Stimulated activated CD8-positive, alpha-beta memory T cell treated with anti-CD3 and anti-CD28 coated beads, Interleukin-12 subunit alpha, Interleukin-12 subunit beta, amount 100 ng/mL, for 4 hours (primary cell): ENCODE data around the gene ABCF1.
A peak's percentile ranks its signal among the peaks of the same experiment; 100 is the strongest.

ENCODE experiments used
- DNase-seq: peaks from one replicate; pipeline ENCODE4 v3.0.0-alpha.2; 2020; ENCODE audit warnings: low read depth

ABCF1 gene

DNA sequence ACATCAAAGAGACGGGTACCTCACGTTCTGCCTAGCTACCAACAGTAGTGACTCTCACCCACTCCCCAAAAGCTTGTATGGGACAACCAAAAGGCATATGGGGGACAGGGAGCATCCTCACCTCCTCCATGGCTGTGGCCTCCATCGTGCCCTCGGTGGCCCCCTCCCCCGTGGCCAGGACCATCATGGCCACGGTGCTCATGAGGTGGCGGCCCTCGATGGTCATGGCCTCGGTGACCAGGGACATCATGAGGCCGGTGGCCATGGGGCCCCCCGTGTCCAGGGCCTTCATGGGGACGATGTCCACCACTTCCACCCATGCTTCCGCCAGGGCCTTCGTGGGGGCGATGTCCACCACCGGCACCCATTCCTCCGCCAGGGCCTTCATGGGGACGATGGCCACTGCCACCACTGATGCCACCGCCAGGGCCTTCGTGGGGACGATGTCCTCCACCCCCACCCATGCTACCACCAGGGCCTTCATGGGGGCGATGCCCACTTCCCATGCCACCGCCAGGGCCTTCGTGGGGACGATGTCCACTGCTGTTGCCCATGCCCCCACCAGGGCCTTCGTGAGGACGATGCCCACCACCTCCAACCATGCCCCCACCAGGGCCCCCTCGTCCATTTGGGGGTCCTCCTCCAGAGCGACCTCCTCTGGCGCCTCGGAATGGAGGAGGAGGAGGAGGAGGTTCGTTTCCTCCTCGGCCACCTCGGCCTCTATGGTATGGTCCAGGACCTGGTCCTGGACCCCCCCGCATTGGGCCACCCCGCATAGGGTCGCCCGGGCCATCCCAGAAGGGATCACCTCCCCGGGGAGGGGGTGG is 30.8 kb downstream of the ABCF1 start:
- DNase-seq: no peak

DNA sequence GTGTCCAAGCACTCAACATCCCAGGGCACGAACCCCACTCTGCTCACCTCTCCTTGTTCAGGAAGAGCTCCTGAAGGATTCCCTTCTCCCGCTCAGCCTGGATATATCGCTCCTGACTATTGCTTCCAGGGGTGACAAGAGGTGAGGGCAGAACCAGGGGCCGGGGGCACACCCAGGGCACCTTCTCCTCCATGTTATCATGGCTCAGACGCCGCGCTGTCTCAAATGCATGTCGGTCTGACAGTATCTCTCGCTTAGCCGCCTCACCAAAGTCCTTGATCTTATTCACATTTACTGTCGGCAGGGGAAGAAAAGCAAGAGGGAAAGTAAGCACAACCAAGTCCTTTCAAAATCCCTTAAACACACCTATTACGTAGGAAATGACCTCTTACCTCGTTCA is 32.7 kb downstream of the ABCF1 start:
- DNase-seq: no peak

GRCh38 chr6:30610065-30610464 is 38.8 kb downstream of the ABCF1 start:
- DNase-seq: no peak

DNA sequence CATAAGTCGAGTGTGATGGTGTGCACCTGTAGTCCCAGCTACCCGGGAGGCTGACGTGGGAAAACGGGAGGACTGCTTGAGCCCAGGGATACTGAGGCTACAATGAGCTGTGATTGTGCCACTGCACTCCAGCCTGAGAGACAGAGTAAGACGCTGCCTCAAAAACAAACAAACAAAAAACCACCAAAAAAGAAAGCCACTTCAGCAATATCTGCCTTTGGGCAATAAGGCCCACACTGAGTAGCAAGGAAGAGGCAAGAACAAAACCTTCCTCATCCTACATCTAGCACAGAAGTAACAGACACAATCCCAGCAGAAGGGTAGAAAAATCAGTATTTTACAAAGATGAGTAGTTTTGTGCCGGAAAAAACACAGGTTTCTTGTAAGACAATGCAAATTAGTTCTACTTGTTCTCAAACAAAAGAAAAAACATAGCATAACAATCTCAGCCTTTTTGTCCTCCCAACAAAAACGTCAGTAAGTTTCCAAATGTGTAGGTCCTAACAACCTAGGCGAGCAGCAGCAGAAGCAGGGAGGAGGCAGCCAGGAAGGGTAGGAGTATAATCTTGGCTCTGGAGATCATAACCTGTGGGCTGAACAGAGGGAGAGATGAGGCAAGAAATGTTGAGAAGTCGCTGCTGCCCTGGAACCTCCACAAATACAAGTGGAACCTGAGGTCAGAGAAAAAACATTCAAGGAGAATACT is 40.1 kb downstream of the ABCF1 start:
- DNase-seq: no peak

DNA sequence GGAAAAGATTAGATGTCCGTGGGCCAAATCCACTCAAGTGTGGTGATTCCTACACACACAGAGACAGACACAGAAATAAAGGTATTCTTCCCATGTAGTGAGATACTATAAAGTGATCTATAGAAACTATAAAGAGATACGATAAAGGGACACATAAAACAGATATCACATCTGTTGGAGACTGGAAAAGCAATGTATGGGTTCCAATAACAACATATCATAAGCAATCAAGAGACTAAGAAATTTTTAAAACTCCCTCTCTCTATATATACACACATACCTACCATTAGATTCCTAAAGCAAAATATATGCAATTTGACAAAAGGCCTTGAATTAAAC is 40.6 kb downstream of the ABCF1 start:
- no peak for DNase-seq

DNA sequence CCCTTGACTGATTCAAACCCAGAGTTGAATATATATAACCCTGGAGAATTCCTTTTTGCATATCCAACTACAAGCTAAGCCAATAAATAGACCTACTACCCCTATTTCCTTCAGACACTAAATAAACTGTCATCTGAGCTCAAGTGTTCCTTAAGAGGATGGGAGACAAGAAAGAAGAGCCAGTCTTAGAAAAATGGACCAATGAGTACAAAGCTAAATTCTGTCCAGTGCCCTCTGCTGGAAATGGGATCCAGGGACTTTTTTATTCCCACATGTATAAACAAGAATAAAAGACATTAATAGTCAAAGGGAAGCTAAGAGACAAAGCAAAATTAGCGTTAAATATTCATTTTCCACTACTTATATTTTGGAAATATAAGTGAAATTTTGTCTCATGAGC is 41.0 kb downstream of the ABCF1 start:
- DNase-seq: no peak

DNA sequence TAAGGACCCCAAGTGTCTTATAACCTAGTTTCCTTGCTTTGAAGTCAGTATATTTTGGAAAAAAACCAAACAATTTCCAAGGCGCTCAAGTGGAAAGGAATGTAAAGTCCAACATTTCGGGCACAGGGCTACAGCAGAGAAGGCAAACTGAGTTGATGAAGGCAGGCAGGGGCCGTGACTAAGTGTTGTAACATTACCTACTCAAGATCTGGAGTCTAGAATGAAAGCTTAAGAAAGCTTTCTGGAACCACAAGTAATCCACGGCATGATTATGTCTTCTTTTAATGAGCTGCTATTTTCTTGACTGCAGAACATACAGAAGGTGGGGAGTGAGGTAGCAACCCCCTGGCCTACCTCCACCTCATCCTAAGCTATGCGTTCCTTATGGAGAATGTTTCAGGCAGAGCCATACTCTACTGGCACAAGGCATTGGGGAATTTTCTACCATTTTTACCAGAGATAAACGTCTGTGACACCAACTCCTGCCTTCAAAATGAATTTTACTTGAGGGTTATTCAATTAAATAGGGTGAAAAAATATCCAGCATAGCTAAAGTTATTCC is 41.5 kb downstream of the ABCF1 start:
- no peak for DNase-seq

DNA sequence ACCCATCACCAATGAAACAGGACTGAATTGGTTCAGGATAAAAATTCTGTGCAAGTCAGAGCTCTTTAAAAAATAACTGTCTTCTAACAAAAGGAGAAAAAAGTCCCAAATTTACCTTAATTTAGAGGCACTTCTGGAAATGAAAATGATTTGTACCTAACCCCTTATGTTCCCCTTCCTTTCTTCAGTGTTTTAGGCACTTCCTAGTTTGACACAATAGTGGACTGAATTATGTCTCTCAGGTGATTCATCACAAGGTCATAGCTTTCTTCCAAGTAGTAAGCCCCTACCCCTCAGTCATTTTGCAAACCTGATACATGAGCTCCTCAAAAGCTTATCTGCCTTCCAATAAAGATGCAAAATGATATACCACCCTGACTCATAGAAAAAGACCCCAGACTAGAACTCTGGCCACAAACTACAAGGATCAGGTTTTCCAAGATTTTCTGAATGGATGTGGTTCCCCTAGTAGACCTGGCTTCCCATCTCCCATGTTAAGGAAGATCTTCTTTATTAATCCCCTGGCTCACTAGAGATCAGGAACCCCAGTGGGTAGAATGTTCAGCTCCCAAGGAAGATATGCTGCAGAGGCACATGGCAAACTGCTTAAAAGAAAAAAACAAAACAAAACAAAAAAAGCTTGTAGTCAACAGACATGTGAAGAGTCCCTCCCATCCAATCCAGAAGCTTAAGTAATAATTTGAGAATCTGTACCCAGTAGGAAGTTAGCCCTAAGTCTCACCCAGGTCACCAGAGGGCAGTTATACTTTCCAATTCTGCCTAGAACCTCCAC is 42.2 kb downstream of the ABCF1 start:
- no peak for DNase-seq

DNA sequence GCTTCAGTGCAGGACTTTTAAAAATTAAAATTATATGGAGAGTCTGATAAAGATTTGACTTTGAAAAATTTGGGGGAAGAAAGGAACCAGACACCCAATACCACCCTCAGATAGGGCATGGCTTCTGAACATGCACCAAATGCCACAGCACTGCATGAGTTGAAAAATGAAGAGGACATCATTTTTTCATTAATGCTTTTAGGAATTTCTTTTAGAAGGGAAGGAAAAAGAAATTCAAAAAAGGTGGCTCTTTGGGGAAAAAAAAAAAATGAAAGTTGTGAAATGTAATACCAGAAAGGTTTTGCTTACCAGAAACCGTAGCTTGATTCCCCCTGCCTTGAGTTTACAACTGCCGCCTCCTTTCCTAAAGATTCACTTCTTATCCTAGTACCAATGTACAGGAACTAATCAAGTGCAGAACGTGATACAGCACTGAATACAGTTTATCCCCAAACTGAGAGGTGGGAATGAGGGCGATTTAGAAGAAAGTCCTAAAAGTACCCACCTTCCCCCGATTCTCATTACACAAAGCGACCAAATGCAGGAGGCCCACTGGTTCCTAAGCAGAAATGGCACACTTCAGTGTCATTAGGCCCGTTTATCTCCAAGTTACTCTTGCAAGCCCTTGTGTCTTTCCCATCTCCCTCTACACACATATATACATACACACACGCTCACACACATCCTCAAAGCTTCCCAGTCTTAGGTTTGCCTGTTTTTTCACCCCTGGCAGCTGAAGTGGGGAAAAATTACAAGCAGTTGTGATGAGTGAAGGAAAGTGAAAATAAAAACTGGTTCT is 43.0 kb downstream of the ABCF1 start:
- no peak for DNase-seq

- peak; percentile 57 for DNase-seq
Observed at GRCh38 chr6:30614843-30615218, 43.6 kb downstream of the ABCF1 start.

DNA sequence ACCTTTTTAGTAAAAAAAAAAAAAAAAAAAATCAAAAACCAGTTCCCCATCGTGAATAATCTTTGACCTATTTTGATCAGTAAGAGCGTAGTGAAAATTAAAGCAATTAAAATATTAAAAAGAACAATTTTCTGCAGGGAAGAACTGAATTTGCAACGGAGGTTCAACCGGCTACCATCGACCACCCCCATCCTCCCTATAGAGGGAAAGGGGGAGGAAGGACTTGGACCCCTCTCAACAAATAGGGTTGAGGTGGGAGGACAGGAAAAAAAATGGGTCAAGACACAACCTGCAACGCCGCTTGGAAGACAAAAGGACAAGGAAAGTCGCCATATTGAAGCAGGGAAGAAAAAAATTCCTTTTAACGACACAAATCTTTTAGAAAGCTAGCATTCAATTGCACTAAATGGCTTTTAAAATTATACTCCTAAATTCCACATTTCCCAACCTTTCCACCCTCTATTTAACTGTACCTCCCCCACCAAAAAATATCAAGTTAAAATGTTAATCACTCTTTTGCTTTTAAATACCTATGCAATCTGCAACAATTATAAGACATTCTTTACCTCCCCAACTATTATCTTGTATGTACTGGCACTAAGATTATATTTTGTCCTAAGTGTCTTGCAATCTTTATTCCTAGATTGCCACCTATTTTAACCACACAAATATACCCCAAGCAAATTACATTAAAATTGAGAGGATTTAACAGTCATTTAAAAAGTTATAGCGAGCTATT is 44.1 kb downstream of the ABCF1 start:
- DNase-seq: no peak

DNA sequence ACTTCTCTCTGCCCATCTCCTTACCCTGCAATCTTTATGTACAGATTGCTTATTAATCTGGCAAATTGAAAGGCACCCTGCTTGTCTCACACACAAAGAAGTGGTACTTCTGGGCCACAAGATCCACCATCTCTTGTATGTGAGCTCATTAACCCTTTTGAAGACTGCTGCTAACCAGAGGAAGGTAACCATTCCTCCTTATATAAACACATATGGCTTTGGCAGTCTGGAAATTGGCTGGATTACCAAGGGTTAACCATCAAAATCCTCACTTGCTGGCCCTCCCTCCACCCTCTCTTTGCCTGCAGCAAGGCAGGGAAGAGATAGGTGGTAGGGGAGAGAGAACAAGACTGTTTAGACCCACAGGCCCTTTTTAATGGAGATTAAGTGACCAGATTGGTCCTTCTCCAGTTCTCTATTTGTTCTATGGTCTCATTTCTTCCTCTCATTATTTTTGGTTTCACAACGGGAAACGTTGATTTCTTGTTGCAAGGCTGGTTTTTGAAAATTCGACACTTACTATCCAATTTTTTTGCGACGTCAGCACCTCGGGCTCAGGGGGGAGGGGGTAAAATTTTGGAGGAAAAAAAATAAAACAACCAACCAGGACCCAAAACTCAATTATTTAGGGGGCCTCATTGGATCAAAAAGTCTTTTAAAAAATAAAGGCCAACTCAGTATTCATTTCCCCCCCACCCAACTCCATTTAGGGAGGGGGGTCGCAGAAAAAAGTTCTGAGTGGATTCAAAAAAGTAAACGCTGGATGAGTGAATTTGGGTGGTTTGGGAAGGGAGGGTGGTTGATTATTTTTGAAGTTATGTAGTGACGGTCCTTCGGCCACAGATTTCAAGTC is 44.9 kb downstream of the ABCF1 start:
- DNase-seq: no peak

GRCh38 chr6:30616811-30617564 is 45.7 kb downstream of the ABCF1 start, which contains the start of gene PPP1R10:
TSS of gene PPP1R10 (minus strand) at chr6:30617243. CDS start at chr6:30609944, 7,299 bp downstream.
- DNase-seq: peak; percentile 93

- DNase-seq: peak; percentile 95
Observed at GRCh38 chr6:30617565-30618269, 46.5 kb downstream of the ABCF1 start, which contains the start of gene MRPS18B. TSS of gene MRPS18B (plus strand) at chr6:30617840. CDS start at chr6:30617866, 26 bp downstream.

GRCh38 chr6:30618270-30618797 is 47.1 kb downstream of the ABCF1 start:
- no peak for DNase-seq

- DNase-seq: no peak
Observed at GRCh38 chr6:30619561-30619960, 48.3 kb downstream of the ABCF1 start.

- DNase-seq: no peak
Observed at GRCh38 chr6:30625511-30625910, 54.3 kb downstream of the ABCF1 start.
